GM23248 (cell line): ENCODE results near the gene GRN.

Source experiments
- EZH2 ChIP-seq: fragments of 200-600 bp; sonication (generic); IDR thresholded peaks from 2 replicates; pipeline ENCODE4 v1.6.1; 2018; ENCODE audit warnings: antibody characterized with exemption, mild to moderate bottlenecking; ENCODE audit not compliant: insufficient read depth, poor library complexity, severe bottlenecking
- EZH2phosphoT487 ChIP-seq: fragments of 200-600 bp; sonication (generic); IDR thresholded peaks from 2 replicates; pipeline ENCODE4 v1.6.1; 2018; ENCODE audit warnings: antibody characterized with exemption, moderate library complexity, mild to moderate bottlenecking, low read depth; ENCODE audit not compliant: insufficient read depth

- no peak for TF ChIP-seq EZH2
- no peak for TF ChIP-seq EZH2phosphoT487
Observed at GRCh38 chr17:44389281-44389680, 44.2 kb downstream of the GRN start, which contains the start of gene ITGA2B.
